Activated T-cell treated with anti-CD3 and anti-CD28 coated beads, Interleukin-2, amount 50 U/mL, for 24 hours (primary cell): ENCODE data around the gene FKBP1B.
"Not testable (repeated sequence)": the region's sequence is repeated elsewhere in the genome, so short reads cannot be mapped to it uniquely, and the experiment has no call there.

Experiments used
- DNase-seq: peaks from one replicate; pipeline ENCODE4 v3.0.0-alpha.2; 2020
- H3K27ac Mint-ChIP-seq: 2 replicates; pipeline ENCODE4 v1.8.0; 2020; ENCODE audit warnings: mild to moderate bottlenecking, mixed read lengths
- H3K27me3 Mint-ChIP-seq: 2 replicates; pipeline ENCODE4 v1.8.0; 2020; ENCODE audit warnings: mixed read lengths
- H3K36me3 Mint-ChIP-seq: 2 replicates; pipeline ENCODE4 v1.8.0; 2020; ENCODE audit warnings: low read depth, mixed read lengths
- H3K4me1 Mint-ChIP-seq: 2 replicates; pipeline ENCODE4 v1.8.0; 2020; ENCODE audit warnings: low read depth, mixed read lengths
- H3K4me3 Mint-ChIP-seq: 2 replicates; pipeline ENCODE4 v1.8.0; 2020; ENCODE audit warnings: mild to moderate bottlenecking, moderate library complexity, mixed read lengths
- H3K9me3 Mint-ChIP-seq: 2 replicates; pipeline ENCODE4 v1.8.0; 2020; ENCODE audit warnings: mixed read lengths

FKBP1B gene

GRCh38 chr2:24049485-24050021 is at the start of gene FKBP1B:
Gene FKBP1B, plus strand, starts transcription at chr2:24049741. Its CDS starts 109 bp downstream, at chr2:24049850.
- Mint-ChIP-seq H3K9me3 (no peaks in the 10 kb centered on the region), H3K36me3 (peaks cover 5% of the 10 kb centered on the region), H3K4me3 (no peak within 1 kb of the TSS), H3K27me3 (peaks cover 9% of the 10 kb centered on the region), H3K27ac (no peak within 1 kb of the TSS), H3K4me1 (peaks cover 22% of the 10 kb centered on the region)
- peak; percentile 68 for DNase-seq

- H3K27me3 Mint-ChIP-seq: peaks cover 37% of the 10 kb centered on the region
- H3K4me1 Mint-ChIP-seq: peaks cover 3% of the 10 kb centered on the region
- no peaks in the 10 kb centered on the region for H3K36me3 Mint-ChIP-seq
- H3K9me3 Mint-ChIP-seq: no peaks in the 10 kb centered on the region
- no peak overlapping the region for H3K4me3 Mint-ChIP-seq
- H3K27ac Mint-ChIP-seq: no peak overlapping the region
- no peak for DNase-seq
These were observed 41.8 kb upstream of the FKBP1B start for GRCh38 chr2:24007693-24008092.

GRCh38 chr2:24008672-24009366 is 40.7 kb upstream of the FKBP1B start:
- Mint-ChIP-seq H3K36me3 (no peaks in the 10 kb centered on the region), H3K9me3 (no peaks in the 10 kb centered on the region), H3K4me1 (peaks cover 3% of the 10 kb centered on the region), H3K4me3 (no peak overlapping the region), H3K27ac (no peak overlapping the region), H3K27me3 (peaks cover 38% of the 10 kb centered on the region)
- DNase-seq: no peak

- Mint-ChIP-seq H3K27me3 (peaks cover 38% of the 10 kb centered on the region), H3K4me1 (peaks cover 3% of the 10 kb centered on the region), H3K36me3 (no peaks in the 10 kb centered on the region), H3K4me3 (no peak overlapping the region), H3K9me3 (no peaks in the 10 kb centered on the region), H3K27ac (no peak overlapping the region)
- no peak for DNase-seq
These were observed 40.2 kb upstream of the FKBP1B start for GRCh38 chr2:24009367-24009679.

GRCh38 chr2:24009680-24010476 is 39.7 kb upstream of the FKBP1B start, which contains the start of gene MFSD2B:
Gene MFSD2B, plus strand, starts transcription at chr2:24010085. Its CDS starts 12 bp downstream, at chr2:24010097.
- Mint-ChIP-seq H3K4me3 (no peak within 1 kb of the TSS), H3K36me3 (no peaks in the 10 kb centered on the region), H3K4me1 (peaks cover 3% of the 10 kb centered on the region), H3K27ac (no peak within 1 kb of the TSS), H3K27me3 (peaks cover 38% of the 10 kb centered on the region), H3K9me3 (no peaks in the 10 kb centered on the region)
- no peak for DNase-seq

- Mint-ChIP-seq H3K9me3 (no peaks in the 10 kb centered on the region), H3K4me1 (peaks cover 3% of the 10 kb centered on the region), H3K27me3 (peaks cover 38% of the 10 kb centered on the region), H3K36me3 (no peaks in the 10 kb centered on the region), H3K4me3 (no peak overlapping the region), H3K27ac (no peak overlapping the region)
- no peak for DNase-seq
These were observed 38.9 kb upstream of the FKBP1B start for GRCh38 chr2:24010477-24011249.

GRCh38 chr2:24011250-24012104 is 38.1 kb upstream of the FKBP1B start:
- no peak for DNase-seq

GRCh38 chr2:24012521-24013188 is 36.9 kb upstream of the FKBP1B start:
- peaks cover 3% of the 10 kb centered on the region for H3K4me1 Mint-ChIP-seq
- DNase-seq: no peak
- H3K36me3 Mint-ChIP-seq: no peaks in the 10 kb centered on the region
- no peaks in the 10 kb centered on the region for H3K9me3 Mint-ChIP-seq
- no peak overlapping the region for H3K4me3 Mint-ChIP-seq
- H3K27me3 Mint-ChIP-seq: peaks cover 38% of the 10 kb centered on the region
- no peak overlapping the region for H3K27ac Mint-ChIP-seq

More at GRCh38 chr2:24011250-24012104, 38.1 kb upstream of the FKBP1B start:
- Mint-ChIP-seq H3K4me1 (peaks cover 3% of the 10 kb centered on the region), H3K27me3 (peaks cover 38% of the 10 kb centered on the region), H3K9me3 (no peaks in the 10 kb centered on the region), H3K36me3 (no peaks in the 10 kb centered on the region), H3K27ac (no peak overlapping the region), H3K4me3 (no peak overlapping the region)

- H3K4me3 Mint-ChIP-seq, H3K9me3 Mint-ChIP-seq: not testable (repeated sequence)
- H3K27me3 Mint-ChIP-seq: peaks cover 20% of the 10 kb centered on the region
These were observed 34.6 kb upstream of the FKBP1B start for GRCh38 chr2:24014902-24015301.

GRCh38 chr2:24015562-24016375 is 33.8 kb upstream of the FKBP1B start:
- no peak for DNase-seq
- peaks cover 19% of the 10 kb centered on the region for H3K27me3 Mint-ChIP-seq
- no peak overlapping the region for H3K27ac Mint-ChIP-seq
- H3K36me3 Mint-ChIP-seq: no peaks in the 10 kb centered on the region
- no peak overlapping the region for H3K4me3 Mint-ChIP-seq
- H3K9me3 Mint-ChIP-seq: no peaks in the 10 kb centered on the region
- peaks cover 3% of the 10 kb centered on the region for H3K4me1 Mint-ChIP-seq

More at GRCh38 chr2:24014902-24015301, 34.6 kb upstream of the FKBP1B start:
- H3K4me1 Mint-ChIP-seq, DNase-seq, H3K27ac Mint-ChIP-seq, H3K36me3 Mint-ChIP-seq: not testable (repeated sequence)

GRCh38 chr2:24016376-24016761 is 33.2 kb upstream of the FKBP1B start:
- Mint-ChIP-seq H3K4me3 (no peak overlapping the region), H3K36me3 (no peaks in the 10 kb centered on the region), H3K27ac (no peak overlapping the region), H3K9me3 (no peaks in the 10 kb centered on the region), H3K4me1 (no peaks in the 10 kb centered on the region), H3K27me3 (peaks cover 13% of the 10 kb centered on the region)
- DNase-seq: no peak

- no peak for DNase-seq
- Mint-ChIP-seq H3K4me3 (no peak overlapping the region), H3K27ac (no peak overlapping the region), H3K36me3 (peaks cover 3% of the 10 kb centered on the region), H3K9me3 (no peaks in the 10 kb centered on the region), H3K27me3 (peaks cover 6% of the 10 kb centered on the region), H3K4me1 (no peaks in the 10 kb centered on the region)
These were observed 32.5 kb upstream of the FKBP1B start for GRCh38 chr2:24016853-24017703.
